IgD-negative memory B cell (primary cell): ENCODE measurements around the gene SMCR8. TPM values are rescaled to one million over a fixed set of nuclear protein-coding genes. Genes with fewer than 3 reads are reported as not detected.
"Not testable (repeated sequence)": the region's sequence is repeated elsewhere in the genome, so short reads cannot be mapped to it uniquely, and the experiment has no call there.

Source experiments
- H3K27ac Mint-ChIP-seq, 3 donors: one replicate each; pipeline ENCODE4 v1.8.0; 2020 to 2022; ENCODE audit warnings: mild to moderate bottlenecking in 3 of 3, mixed read lengths in 3 of 3, moderate library complexity in 1 of 3
- H3K27me3 Mint-ChIP-seq: one replicate; pipeline ENCODE4 v1.8.0; 2021; ENCODE audit warnings: mixed read lengths
- H3K36me3 Mint-ChIP-seq: one replicate; pipeline ENCODE4 v1.8.0; 2020; ENCODE audit warnings: mild to moderate bottlenecking, mixed read lengths
- H3K4me1 Mint-ChIP-seq, 3 donors: one replicate each; pipeline ENCODE4 v1.8.0; 2020 to 2022; ENCODE audit warnings: mixed read lengths in 3 of 3, mild to moderate bottlenecking in 1 of 3
- H3K4me3 Mint-ChIP-seq, 4 donors: one replicate each; pipeline ENCODE4 v1.8.0; 2020 to 2022; ENCODE audit warnings: mild to moderate bottlenecking in 4 of 4, mixed read lengths in 4 of 4, moderate library complexity in 3 of 4
- H3K9me3 Mint-ChIP-seq, 3 donors: one replicate each; pipeline ENCODE4 v1.8.0; 2020 to 2021; ENCODE audit warnings: mixed read lengths in 3 of 3, mild to moderate bottlenecking in 1 of 3
- polyA plus RNA-seq: library from polyadenylated mRNA; unstranded; fragments of 300-500 nt; fragmentation: Illumina TruSeq; gene quantifications from one replicate; pipeline ENCODE4 v1.2.3, GENCODE V29; 2021

The SMCR8 gene
- 5.2 TPM for polyA plus RNA-seq

- peaks cover 4% of the 10 kb centered on the region for H3K36me3 Mint-ChIP-seq
These were observed at the start of gene SMCR8, which contains the start of gene TOP3A for GRCh38 chr17:18314731-18315561. Gene SMCR8, plus strand, starts transcription at chr17:18315293. Its CDS starts 497 bp downstream, at chr17:18315790. Gene TOP3A, minus strand, starts transcription at chr17:18314994. Its CDS starts 216 bp downstream, at chr17:18314778.

GRCh38 chr17:18267366-18267765 is 47.7 kb upstream of the SMCR8 start:
- no peak overlapping the region for H3K4me3 Mint-ChIP-seq
- no peak overlapping the region for H3K27ac Mint-ChIP-seq
- no peaks in the 10 kb centered on the region for H3K9me3 Mint-ChIP-seq
- no peaks in the 10 kb centered on the region for H3K27me3 Mint-ChIP-seq
- H3K4me1 Mint-ChIP-seq, result peaks cover 0 to 6% (median 0%) of the 10 kb centered on the region in 3 donors
- peaks cover 3% of the 10 kb centered on the region for H3K36me3 Mint-ChIP-seq

More at GRCh38 chr17:18314731-18315561, at the start of gene SMCR8, which contains the start of gene TOP3A:
- peak within 1 kb of the TSS; percentile 89 to 99 (median 98) for H3K4me3 Mint-ChIP-seq
- peaks cover 25 to 58% (median 44%) of the 10 kb centered on the region in 3 donors for H3K4me1 Mint-ChIP-seq
- H3K27ac Mint-ChIP-seq, result peak within 1 kb of the TSS; percentile 87 to 100 (median 100)
- H3K9me3 Mint-ChIP-seq, result peaks cover 0 to 1% (median 0%) of the 10 kb centered on the region in 3 donors
- no peaks in the 10 kb centered on the region for H3K27me3 Mint-ChIP-seq

- Mint-ChIP-seq H3K4me3 (no peak overlapping the region), H3K27me3 (no peaks in the 10 kb centered on the region), H3K36me3 (peaks cover 4% of the 10 kb centered on the region), H3K27ac (no peak overlapping the region), H3K9me3 (no peaks in the 10 kb centered on the region), H3K4me1 (peaks cover 0 to 8% (median 0%) of the 10 kb centered on the region in 3 donors)
These were observed 47.0 kb upstream of the SMCR8 start for GRCh38 chr17:18267927-18268711.

- Mint-ChIP-seq H3K27me3 (no peaks in the 10 kb centered on the region), H3K36me3 (peaks cover 4% of the 10 kb centered on the region), H3K4me1 (peaks cover 0 to 8% (median 0%) of the 10 kb centered on the region in 3 donors), H3K4me3 (no peak overlapping the region), H3K9me3 (no peaks in the 10 kb centered on the region), H3K27ac (peak overlapping the region in 1 of 3 donors; percentile 21)
These were observed 44.8 kb upstream of the SMCR8 start for GRCh38 chr17:18270046-18270931.

GRCh38 chr17:18277076-18277475 is 38.0 kb upstream of the SMCR8 start:
- H3K27me3 Mint-ChIP-seq, result no peaks in the 10 kb centered on the region
- peaks cover 0 to 2% (median 0%) of the 10 kb centered on the region in 3 donors for H3K4me1 Mint-ChIP-seq
- H3K36me3 Mint-ChIP-seq, result peaks cover 2% of the 10 kb centered on the region
- H3K27ac Mint-ChIP-seq, result peak overlapping the region in 1 of 3 donors; percentile 50
- H3K4me3 Mint-ChIP-seq, result no peak overlapping the region
- H3K9me3 Mint-ChIP-seq, result no peaks in the 10 kb centered on the region

GRCh38 chr17:18278867-18279266 is 36.2 kb upstream of the SMCR8 start:
- no peaks in the 10 kb centered on the region for H3K4me1 Mint-ChIP-seq
- no peak overlapping the region for H3K27ac Mint-ChIP-seq
- no peaks in the 10 kb centered on the region for H3K27me3 Mint-ChIP-seq
- H3K9me3 Mint-ChIP-seq, result no peaks in the 10 kb centered on the region
- peaks cover 4% of the 10 kb centered on the region for H3K36me3 Mint-ChIP-seq
- H3K4me3 Mint-ChIP-seq, result no peak overlapping the region

GRCh38 chr17:18280249-18280648 is 34.8 kb upstream of the SMCR8 start:
- H3K4me3 Mint-ChIP-seq, result no peak overlapping the region
- H3K36me3 Mint-ChIP-seq, result peaks cover 4% of the 10 kb centered on the region
- no peaks in the 10 kb centered on the region for H3K27me3 Mint-ChIP-seq
- H3K9me3 Mint-ChIP-seq, result no peaks in the 10 kb centered on the region
- H3K4me1 Mint-ChIP-seq, result no peaks in the 10 kb centered on the region
- no peak overlapping the region for H3K27ac Mint-ChIP-seq

- Mint-ChIP-seq H3K27ac (no peak overlapping the region), H3K9me3 (no peaks in the 10 kb centered on the region), H3K36me3 (peaks cover 6% of the 10 kb centered on the region), H3K4me3 (no peak overlapping the region), H3K4me1 (no peaks in the 10 kb centered on the region), H3K27me3 (no peaks in the 10 kb centered on the region)
These were observed 34.2 kb upstream of the SMCR8 start for GRCh38 chr17:18280766-18281371.

GRCh38 chr17:18281788-18282187 is 33.3 kb upstream of the SMCR8 start:
- Mint-ChIP-seq H3K4me1 (no peaks in the 10 kb centered on the region), H3K27ac (no peak overlapping the region), H3K9me3 (no peaks in the 10 kb centered on the region), H3K36me3 (peaks cover 7% of the 10 kb centered on the region), H3K4me3 (no peak overlapping the region), H3K27me3 (no peaks in the 10 kb centered on the region)

- Mint-ChIP-seq H3K9me3 (no peaks in the 10 kb centered on the region), H3K4me1 (no peaks in the 10 kb centered on the region), H3K27ac (peak overlapping the region in 1 of 3 donors; percentile 74), H3K36me3 (peaks cover 9% of the 10 kb centered on the region), H3K27me3 (no peaks in the 10 kb centered on the region), H3K4me3 (no peak overlapping the region)
These were observed 29.8 kb upstream of the SMCR8 start for GRCh38 chr17:18285296-18285695.

GRCh38 chr17:18291718-18292540 is 23.2 kb upstream of the SMCR8 start:
- Mint-ChIP-seq H3K36me3 (peaks cover 2% of the 10 kb centered on the region), H3K27ac (no peak overlapping the region), H3K9me3 (no peaks in the 10 kb centered on the region), H3K4me1 (peaks cover under 1 to 6% (median 5%) of the 10 kb centered on the region in 3 donors), H3K27me3 (no peaks in the 10 kb centered on the region), H3K4me3 (no peak overlapping the region)

- not testable (repeated sequence) for H3K9me3 Mint-ChIP-seq, H3K36me3 Mint-ChIP-seq, H3K27ac Mint-ChIP-seq, H3K27me3 Mint-ChIP-seq, H3K4me3 Mint-ChIP-seq
- peaks cover 6 to 11% (median 8%) of the 10 kb centered on the region in 3 donors for H3K4me1 Mint-ChIP-seq
These were observed 17.0 kb upstream of the SMCR8 start for GRCh38 chr17:18298061-18298460.

- no peak overlapping the region for H3K4me3 Mint-ChIP-seq
These were observed 14.2 kb upstream of the SMCR8 start for GRCh38 chr17:18300725-18301480.

More at GRCh38 chr17:18300725-18301480, 14.2 kb upstream of the SMCR8 start:
- Mint-ChIP-seq H3K27ac (no peak overlapping the region), H3K4me1 (peaks cover 6 to 11% (median 8%) of the 10 kb centered on the region in 3 donors), H3K27me3 (no peaks in the 10 kb centered on the region), H3K9me3 (no peaks in the 10 kb centered on the region), H3K36me3 (no peaks in the 10 kb centered on the region)
